ENCODE measurements around the gene NTSR1. TPM values are rescaled to one million over a fixed set of nuclear protein-coding genes. Genes with fewer than 3 reads are reported as not detected.

Gene NTSR1
- total and polyA plus RNA-seq, 2 of the 8 experiments (the other 6 are each of a cell fraction or from before 2014, with no cell fraction given), result 0.53 to 0.89 TPM

DNA sequence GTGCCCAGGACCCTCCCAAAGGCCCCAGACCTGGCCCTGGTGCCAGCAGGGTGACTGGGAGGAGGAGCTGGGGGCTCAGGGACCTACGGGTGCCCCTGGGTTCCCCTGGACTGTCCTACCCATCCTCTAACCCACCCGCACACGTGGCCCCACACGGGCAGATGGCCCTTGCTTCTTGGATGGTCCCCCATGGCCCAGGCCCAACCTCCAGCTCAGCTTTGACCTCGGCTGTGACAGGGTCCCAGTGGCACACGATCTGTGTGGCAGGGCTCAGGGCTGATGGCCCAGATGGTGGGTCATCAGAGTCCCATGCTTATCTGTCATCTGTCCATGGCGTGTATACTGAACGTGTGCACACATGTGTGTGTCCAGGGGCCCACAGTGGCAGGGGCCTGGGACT lies 4.0 kb downstream of the NTSR1 start:
- CTCF ChIA-PET (ENCODE audit: partially characterized antibody), result interaction anchor here (1.0 to 2.1 kb wide), 2 partner anchors 79 to 95 kb away, joined by 3 to 10 read pairs; no protein-coding TSS in a partner anchor
- Histone ChIP-seq H3K27me3 (replicated peaks in 1 of 4; ENCODE audit: control insufficient read depth in 3 of 4, extremely low read depth in 1 of 4, insufficient read depth in 3 of 4, low read length in 3 of 4) (peaks cover 22 to 37% (median 31%) of the 10 kb centered on the region in 4 experiments), H3K4me2 (ENCODE audit: insufficient read depth in 1 of 2, low read depth in 2 of 2, low read length in 2 of 2) (no peak overlapping the region), H3K18ac (ENCODE audit: extremely low read depth, low read length) (no peak overlapping the region), H2AK5ac (ENCODE audit: low read depth, low read length) (no peak overlapping the region), H3K79me2 (ENCODE audit: control insufficient read depth in 1 of 2, insufficient read depth in 2 of 2, low read length in 2 of 2) (no peaks in the 10 kb centered on the region), H3K4me1 (replicated peaks in 1 of 4; ENCODE audit: control insufficient read depth in 3 of 4, insufficient read depth in 4 of 4, low read length in 3 of 4) (peaks cover 0 to 7% (median 6%) of the 10 kb centered on the region in 4 experiments; a peak in 5 of 7 replicates), H2BK5ac (ENCODE audit: low read depth, low read length) (no peak overlapping the region), H2BK12ac (ENCODE audit: low read depth, low read length) (no peak overlapping the region), H2BK120ac (replicated peaks; ENCODE audit: low read depth, low read length) (no peak overlapping the region), H3K9ac (replicated peaks in 1 of 4; ENCODE audit: extremely low read depth in 1 of 4, low read depth in 3 of 4, low read length in 3 of 4) (no peak overlapping the region), H4K91ac (replicated peaks; ENCODE audit: insufficient read length, low read length) (no peak overlapping the region), H3K4ac (replicated peaks; ENCODE audit: insufficient read length, low read depth, low read length) (no peak overlapping the region), H3K36me3 (ENCODE audit: control insufficient read depth in 2 of 4, insufficient read depth in 4 of 4, low read length in 3 of 4) (no peaks in the 10 kb centered on the region), H3K23me2 (ENCODE audit: low read depth, low read length) (peaks cover 11% of the 10 kb centered on the region; the same call in 1 of the 2 replicates), H3K23ac (ENCODE audit: insufficient read length) (no peak overlapping the region), H4K8ac (ENCODE audit: extremely low read depth, insufficient read depth, low read length) (no peak overlapping the region), H4K20me1 (replicated peaks in 1 of 2; ENCODE audit: control insufficient read depth in 1 of 2, insufficient read depth in 2 of 2, low read length in 2 of 2) (peaks cover 3 to 5% of the 10 kb centered on the region in 2 experiments), H2BK15ac (ENCODE audit: low read length) (no peak overlapping the region), H4K5ac (ENCODE audit: insufficient read length, low read depth, low read length) (no peak overlapping the region), H3K79me1 (ENCODE audit: low read depth, low read length) (no peaks in the 10 kb centered on the region), H3K14ac (ENCODE audit: insufficient read length) (no peak overlapping the region), H2AFZ (ENCODE audit: low read length) (no peak overlapping the region), H2BK20ac (ENCODE audit: low read length) (no peak overlapping the region), H3K4me3 (ENCODE audit: extremely low read depth in 1 of 4, insufficient read depth in 2 of 4, low read depth in 3 of 4, low read length in 4 of 4) (no peak overlapping the region), H3K9me3 (ENCODE audit: insufficient read depth in 2 of 2, low read depth in 1 of 2, low read length in 1 of 2) (no peaks in the 10 kb centered on the region), H3K27ac (ENCODE audit: low read depth, low read length) (no peak overlapping the region), H3K56ac (replicated peaks; ENCODE audit: insufficient read length, low read depth, low read length) (no peak overlapping the region)
- POLR2A ChIA-PET (ENCODE audit: partially characterized antibody), result interaction anchor here (0.8 kb wide), 1 partner anchor 103 kb away, joined by 3 read pairs; no protein-coding TSS in a partner anchor
- no peak for TF ChIP-seq RBBP5 (IDR thresholded peaks at IDR 0.05; ENCODE audit: borderline replicate concordance, low read depth, low read length)
- no peak for TF ChIP-seq SP1 (IDR thresholded peaks at IDR 0.05; ENCODE audit: low read depth, low read length)
- FAIRE-seq (no peak), DNase-seq (ENCODE audit: low read depth in 1 of 2, low spot score in 2 of 2) (no peak)
- 78% methylated on average over 7 of the region's 8 CpGs; no CpG with 5 or more reads in 1 of the 2 experiments for WGBS, 2 experiments (ENCODE audit: extremely low coverage in 1 of 2, insufficient coverage in 1 of 2, insufficient read length in 1 of 2, insufficient replicate concordance in 2 of 2, low coverage in 1 of 2, low lambda C conversion rate in 2 of 2, missing lambda C conversion rate in 1 of 2)
